Measurements from ENCODE around the gene MN1. TPM values are rescaled to one million over a fixed set of nuclear protein-coding genes. Genes with fewer than 3 reads are reported as not detected.

The MN1 gene
- polyA plus RNA-seq, 2 of the 4 experiments (the other 2 are of a cell fraction), result 0.59 to 2.4 TPM

DNA sequence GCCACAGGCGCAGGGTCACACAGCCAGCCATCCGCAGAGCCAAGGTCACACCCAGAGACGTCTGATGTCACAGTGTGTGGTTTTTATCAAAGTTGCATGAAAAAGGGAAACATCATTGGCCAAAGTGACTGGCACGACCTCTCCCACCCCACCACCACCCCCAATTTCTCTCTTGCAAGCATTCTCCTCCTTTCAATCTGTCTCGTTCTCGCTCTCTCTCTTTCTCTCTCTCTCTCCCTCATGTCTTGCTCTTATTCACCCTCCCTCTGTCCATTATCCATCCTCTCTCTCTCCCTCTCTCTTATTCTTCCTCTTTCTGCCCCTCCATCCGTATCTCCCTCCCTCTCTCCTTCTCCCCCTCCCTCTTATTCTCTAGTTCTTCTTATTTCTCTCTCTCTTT lies 40.6 kb downstream of the MN1 start:
- no peak overlapping the region for H3K27ac ChIP-seq
- FAIRE-seq, result no peak
- WGBS (ENCODE audit: missing lambda C conversion rate), result 81% methylated on average over 7 of the region's 7 CpGs
- no peak for TF ChIP-seq CBX8 (IDR thresholded peaks at IDR 0.05)
- TF ChIP-seq PHF8 (IDR thresholded peaks at IDR 0.05; ENCODE audit: borderline replicate concordance, low read depth), result no peak
- no peak for TF ChIP-seq NR3C1 (IDR thresholded peaks at IDR 0.05)
- TF ChIP-seq RFX5 (IDR thresholded peaks at IDR 0.05), result no peak
- TF ChIP-seq, protein P1, sequence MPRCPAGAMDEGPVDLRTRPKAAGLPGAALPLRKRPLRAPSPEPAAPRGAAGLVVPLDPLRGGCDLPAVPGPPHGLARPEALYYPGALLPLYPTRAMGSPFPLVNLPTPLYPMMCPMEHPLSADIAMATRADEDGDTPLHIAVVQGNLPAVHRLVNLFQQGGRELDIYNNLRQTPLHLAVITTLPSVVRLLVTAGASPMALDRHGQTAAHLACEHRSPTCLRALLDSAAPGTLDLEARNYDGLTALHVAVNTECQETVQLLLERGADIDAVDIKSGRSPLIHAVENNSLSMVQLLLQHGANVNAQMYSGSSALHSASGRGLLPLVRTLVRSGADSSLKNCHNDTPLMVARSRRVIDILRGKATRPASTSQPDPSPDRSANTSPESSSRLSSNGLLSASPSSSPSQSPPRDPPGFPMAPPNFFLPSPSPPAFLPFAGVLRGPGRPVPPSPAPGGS (IDR thresholded peaks at IDR 0.05), result no peak
- TF ChIP-seq POLR2AphosphoS2 (conservative IDR thresholded peaks at IDR 0.05; ENCODE audit: low read length), result no peak
- no peak for TF ChIP-seq RARB (CRISPR knock-in tag; IDR thresholded peaks at IDR 0.05)
- TF ChIP-seq KDM1A (IDR thresholded peaks at IDR 0.05; ENCODE audit: low read depth), result no peak
- no peak for TF ChIP-seq MAFK (IDR thresholded peaks at IDR 0.05; ENCODE audit: partially characterized antibody)
- TF ChIP-seq EHMT2 (IDR thresholded peaks at IDR 0.05; ENCODE audit: low read depth), result no peak
- no peak for TF ChIP-seq ZSCAN20 (CRISPR knock-in tag; IDR thresholded peaks at IDR 0.05)
- no peak overlapping the region for H3K4me2 ChIP-seq
- H3K4me3 ChIP-seq, result no peak overlapping the region
- no peak for ATAC-seq
- CTCF ChIA-PET, result no interaction called here
- H3K9me3 ChIP-seq, result no peaks in the 10 kb centered on the region
- H3K4me1 ChIP-seq, result no peaks in the 10 kb centered on the region
- no peak for DNase-seq (ENCODE audit: low read depth in 1 of 2, low spot score in 1 of 2)
- POLR2A ChIA-PET, result no interaction called here

DNA sequence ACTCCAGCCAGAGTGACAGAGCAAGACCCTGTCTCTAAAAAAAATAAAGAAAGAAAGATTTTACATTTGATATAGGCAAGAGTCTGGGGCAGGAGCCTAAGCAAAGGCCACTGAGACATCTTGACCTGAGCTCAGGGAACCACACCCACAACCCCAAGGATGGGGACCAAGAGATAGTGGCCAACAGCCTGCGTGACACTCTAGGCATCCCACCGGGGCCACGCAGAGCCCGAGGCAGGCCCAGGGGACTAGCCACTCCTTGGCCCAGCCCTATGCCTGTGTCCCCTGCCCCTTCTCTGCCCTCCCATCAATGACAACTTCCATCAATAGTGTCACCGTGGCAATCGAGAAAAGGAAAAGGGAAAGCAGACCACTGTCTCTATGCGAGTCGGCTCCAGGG lies 41.1 kb downstream of the MN1 start:
- Histone ChIP-seq H3K27ac (no peak overlapping the region), H3K9me3 (no peaks in the 10 kb centered on the region), H3K4me1 (no peaks in the 10 kb centered on the region), H3K4me2 (no peak overlapping the region), H3K4me3 (no peak overlapping the region)
- ATAC-seq, result no peak
- TF ChIP-seq MAZ (IDR thresholded peaks at IDR 0.05; ENCODE audit: borderline replicate concordance, low read depth, low read length), result no peak
- no peak for TF ChIP-seq EHF (CRISPR knock-in tag; IDR thresholded peaks at IDR 0.05)
- TF ChIP-seq RNF2 (IDR thresholded peaks at IDR 0.05; ENCODE audit: borderline replicate concordance, low read depth), result no peak
- TF ChIP-seq ZNF302 (CRISPR knock-in tag; IDR thresholded peaks at IDR 0.05), result no peak
- TF ChIP-seq PHF8 (IDR thresholded peaks at IDR 0.05; ENCODE audit: borderline replicate concordance, low read depth), result no peak
- no peak for TF ChIP-seq POLR2A (IDR thresholded peaks at IDR 0.05; ENCODE audit: low read length)
- no peak for TF ChIP-seq NFE2L2 (conservative IDR thresholded peaks at IDR 0.05; ENCODE audit: low read length)
- TF ChIP-seq NR3C1 (IDR thresholded peaks at IDR 0.05), result no peak
- ChIA-PET CTCF (no interaction called here), POLR2A (no interaction called here)
- DNase-seq (ENCODE audit: low read depth in 1 of 2, low spot score in 1 of 2), result no peak
- FAIRE-seq, result no peak
- WGBS (ENCODE audit: missing lambda C conversion rate), result 81% methylated on average over 8 of the region's 8 CpGs

DNA sequence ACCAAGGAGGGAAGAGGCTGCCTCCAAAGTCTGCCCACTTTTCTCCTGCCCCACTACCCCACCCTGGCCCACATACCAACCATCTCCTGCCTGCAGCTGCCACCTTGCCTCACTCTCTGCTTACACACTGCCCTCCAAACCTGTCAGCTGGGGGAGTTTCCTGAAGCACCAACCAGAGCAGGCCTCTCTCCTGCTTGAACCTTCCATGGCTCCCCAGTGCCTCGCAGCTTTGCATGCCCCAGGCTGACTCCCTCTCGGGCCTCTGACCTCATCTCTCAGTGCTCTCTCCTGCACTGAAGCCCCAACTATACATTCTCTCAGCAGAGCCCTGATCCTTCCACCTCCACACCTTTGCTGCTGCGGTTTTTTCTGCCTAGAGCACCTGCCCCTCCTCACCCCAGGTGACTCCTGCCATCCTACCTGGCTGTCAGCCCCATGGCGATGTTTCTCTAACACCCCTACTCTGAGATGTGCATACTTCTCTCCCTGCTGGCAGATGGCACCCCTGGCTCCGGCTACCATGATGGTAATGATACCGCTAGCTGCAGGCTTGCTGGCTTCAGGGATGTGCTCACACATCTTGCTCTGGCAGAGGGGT lies 43.5 kb downstream of the MN1 start:
- FAIRE-seq, result no peak
- no peaks in the 10 kb centered on the region for H3K9me3 ChIP-seq

More for the DNA sequence above, 43.5 kb downstream of the MN1 start:
- no peak for ATAC-seq
- CTCF ChIA-PET, result interaction anchor here (0.8 to 1.0 kb wide), 2 partner anchors 269 to 1079 kb away, joined by 3 read pairs; no protein-coding TSS in a partner anchor
- Histone ChIP-seq H3K4me2 (no peak overlapping the region), H3K4me1 (peaks cover 4% of the 10 kb centered on the region; the same call in 2 of the 3 replicates), H3K4me3 (no peak overlapping the region), H3K27ac (no peak overlapping the region)
- 82% methylated on average over 4 of the region's 6 CpGs for WGBS (ENCODE audit: missing lambda C conversion rate)
- POLR2A ChIA-PET, result no interaction called here
- TF ChIP-seq, protein P2, sequence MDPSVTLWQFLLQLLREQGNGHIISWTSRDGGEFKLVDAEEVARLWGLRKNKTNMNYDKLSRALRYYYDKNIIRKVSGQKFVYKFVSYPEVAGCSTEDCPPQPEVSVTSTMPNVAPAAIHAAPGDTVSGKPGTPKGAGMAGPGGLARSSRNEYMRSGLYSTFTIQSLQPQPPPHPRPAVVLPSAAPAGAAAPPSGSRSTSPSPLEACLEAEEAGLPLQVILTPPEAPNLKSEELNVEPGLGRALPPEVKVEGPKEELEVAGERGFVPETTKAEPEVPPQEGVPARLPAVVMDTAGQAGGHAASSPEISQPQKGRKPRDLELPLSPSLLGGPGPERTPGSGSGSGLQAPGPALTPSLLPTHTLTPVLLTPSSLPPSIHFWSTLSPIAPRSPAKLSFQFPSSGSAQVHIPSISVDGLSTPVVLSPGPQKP (IDR thresholded peaks at IDR 0.05; ENCODE audit: low read depth, low read length), result no peak
- TF ChIP-seq ZFP36 (IDR thresholded peaks at IDR 0.05; ENCODE audit: borderline replicate concordance, partially characterized antibody) (peak; percentile 10), RAD21 (conservative IDR thresholded peaks at IDR 0.05 in 1 of 2, IDR thresholded peaks at IDR 0.05 in 1 of 2) (no peak), NPAS2 (CRISPR knock-in tag; IDR thresholded peaks at IDR 0.05; ENCODE audit: borderline replicate concordance) (no peak)
- no peak for DNase-seq (ENCODE audit: low read depth in 1 of 2, low spot score in 1 of 2)

All from A549 (cell line).